Kidney (tissue), 14 donors: ENCODE data around the gene HIRA. TPM values are rescaled to one million over a fixed set of nuclear protein-coding genes. Genes with fewer than 3 reads are reported as not detected.

Experiments
- DNase-seq, 5 donors: peaks; one replicate each; pipeline ENCODE4 v3.0.0-alpha.2; 2013 to 2020
- FAIRE-seq: peaks from 2 replicates; lab custom pipeline; 2012; peaks lifted over from hg19 to GRCh38; lab: Jason Lieb, UNC
- H3K27ac ChIP-seq, 2 donors: one replicate each; pipeline ENCODE4 v1.7.0; 2013; ENCODE audit warnings: low read depth in 2 of 2, low read length in 2 of 2, inconsistent platforms in 1 of 2
- H3K27me3 ChIP-seq: one replicate; pipeline ENCODE4 v1.7.1; 2013; ENCODE audit warnings: low read length, inconsistent platforms; ENCODE audit not compliant: control insufficient read depth, insufficient read depth
- H3K36me3 ChIP-seq, 3 donors: one replicate each; pipeline versions ENCODE4 v1.7.0 to v1.7.1; 2013; ENCODE audit warnings: low read length in 3 of 3, control low read depth in 1 of 3, inconsistent platforms in 1 of 3; ENCODE audit not compliant: insufficient read depth in 3 of 3, control insufficient read depth in 2 of 3
- H3K4me1 ChIP-seq, 3 donors: one replicate each; pipeline versions ENCODE4 v1.7.0 to v1.7.1; 2013; ENCODE audit warnings: low read length in 3 of 3, inconsistent platforms in 1 of 3, low read depth in 1 of 3; ENCODE audit not compliant: control insufficient read depth in 2 of 3, insufficient read depth in 2 of 3
- H3K4me3 ChIP-seq, 3 donors: one replicate each; pipeline versions ENCODE4 v1.7.0 to v1.8.1; 2013; ENCODE audit warnings: low read length in 3 of 3, control low read depth in 1 of 3, inconsistent platforms in 1 of 3
- H3K9ac ChIP-seq, 3 donors: one replicate each; pipeline versions ENCODE4 v1.7.0 to v1.7.1; 2013; ENCODE audit warnings: low read length in 3 of 3, control low read depth in 1 of 3, inconsistent platforms in 1 of 3
- H3K9me3 ChIP-seq, 3 donors: one replicate each; pipeline versions ENCODE4 v1.7.0 to v1.7.1; 2013; ENCODE audit warnings: low read length in 3 of 3, control low read depth in 1 of 3, inconsistent platforms in 1 of 3; ENCODE audit not compliant: control insufficient read depth in 2 of 3, insufficient read depth in 1 of 3
- CTCF ChIP-seq: IDR thresholded peaks from 3 replicates; pipeline ENCODE4 v1.5.1; 2012; ENCODE audit warnings: mild to moderate bottlenecking, moderate library complexity, borderline replicate concordance; ENCODE audit not compliant: insufficient read depth; ENCODE audit errors: extremely low read depth
- intact Hi-C: fragments of 100-400 bp; cut with DNase I; formaldehyde crosslinking; loops from one replicate; pipeline ENCODE4 v1.11.1; 2022
- polyA plus RNA-seq: library from polyadenylated mRNA; stranded (reverse); fragments of 350-450 nt; fragmentation: Illumina TruSeq; extraction: RNeasy Lipid Tissue Mini Kit (QIAGEN cat#74804); gene quantifications from one replicate; pipeline ENCODE4 v1.2.3, GENCODE V29; 2014; ENCODE audit warnings: low read depth, low replicate concordance; ENCODE audit not compliant: insufficient read depth
- total RNA-seq: library from RNA; stranded (reverse); fragmentation: NEBNext Ultra II Directional; extraction: Animal tissue kit (Norgen Biotek cat#: 25700); gene quantifications from one replicate; pipeline ENCODE4 v1.2.1, GENCODE V29; 2021
- donor health status: control.
- donor health status: control.
- donor health status: control.
- donor health status: control.
- donor health status: control.
- donor health status: DM: yes; HTN: yes; CAD: no.
- donor health status: Normal renal cell carcinoma (clear cell type).

Gene HIRA
- total and polyA plus RNA-seq, 2 donors from 2014 or later: 18.5 to 26.8 TPM

GRCh38 chr22:19352766-19353165 lies 78.8 kb downstream of the HIRA start:
- Histone ChIP-seq H3K4me3 (no peak overlapping the region), H3K9ac (no peak overlapping the region), H3K9me3 (no peaks in the 10 kb centered on the region), H3K4me1 (no peaks in the 10 kb centered on the region), H3K27me3 (no peaks in the 10 kb centered on the region), H3K36me3 (peaks cover 2 to 57% (median 52%) of the 10 kb centered on the region in 3 donors), H3K27ac (no peak overlapping the region)
- intact Hi-C loops: no loop called here
- DNase-seq: no peak
- no peak for FAIRE-seq
- no peak for TF ChIP-seq CTCF

- no peaks in the 10 kb centered on the region for H3K27me3 ChIP-seq
- no peak overlapping the region for H3K27ac ChIP-seq
- peaks cover 2 to 51% (median 51%) of the 10 kb centered on the region in 3 donors for H3K36me3 ChIP-seq
- H3K4me3 ChIP-seq: no peak overlapping the region
- intact Hi-C loops: no loop called here
- DNase-seq (no peak), FAIRE-seq (no peak)
- H3K9me3 ChIP-seq: no peaks in the 10 kb centered on the region
- H3K4me1 ChIP-seq: no peaks in the 10 kb centered on the region
- TF ChIP-seq CTCF: no peak
- no peak overlapping the region for H3K9ac ChIP-seq
Observed at GRCh38 chr22:19352217-19352616, 79.3 kb downstream of the HIRA start.

GRCh38 chr22:19351604-19352003 lies 79.9 kb downstream of the HIRA start:
- DNase-seq: no peak
- Histone ChIP-seq H3K36me3 (peaks cover 2 to 49% (median 45%) of the 10 kb centered on the region in 3 donors), H3K27ac (no peak overlapping the region), H3K9me3 (no peaks in the 10 kb centered on the region), H3K9ac (no peak overlapping the region), H3K4me3 (no peak overlapping the region), H3K27me3 (no peaks in the 10 kb centered on the region), H3K4me1 (no peaks in the 10 kb centered on the region)
- intact Hi-C loops: no loop called here
- TF ChIP-seq CTCF: no peak
- FAIRE-seq: no peak

GRCh38 chr22:19350947-19351346 lies 80.6 kb downstream of the HIRA start:
- H3K36me3 ChIP-seq: peaks cover 2 to 47% (median 40%) of the 10 kb centered on the region in 3 donors
- intact Hi-C loops: no loop called here

More at GRCh38 chr22:19350947-19351346, 80.6 kb downstream of the HIRA start:
- Histone ChIP-seq H3K9ac (no peak overlapping the region), H3K27me3 (no peaks in the 10 kb centered on the region), H3K4me1 (no peaks in the 10 kb centered on the region), H3K9me3 (no peaks in the 10 kb centered on the region), H3K4me3 (no peak overlapping the region), H3K27ac (no peak overlapping the region)
- no peak for DNase-seq
- TF ChIP-seq CTCF: no peak
- FAIRE-seq: no peak
